SK-N-SH (cell line): Measurements from ENCODE around the gene RELN. TPM values are rescaled to one million over a fixed set of nuclear protein-coding genes. Genes with fewer than 3 reads are reported as not detected.

Experiments
- CTCF ChIA-PET: fragments of 300-600, 350-600 bp; formaldehyde crosslinking; extraction: SDS; loops from one replicate; lab custom pipeline; 2021; lab: Yijun Ruan, JAX
- POLR2A ChIA-PET: fragments of 350-600 bp; sonication (Branson Sonifier 250); formaldehyde crosslinking; extraction: SDS; loops from one replicate; lab custom pipeline; 2020; ENCODE audit warnings: antibody characterized with exemption, inconsistent platforms; lab: Yijun Ruan, JAX
- DNase-seq: peaks from one replicate; pipeline ENCODE4 v3.0.0; 2012
- H2AFZ ChIP-seq: fragments of 200-600 bp; sonication (generic); 2 replicates; pipeline ENCODE4 v1.8.1; 2016; ENCODE audit warnings: antibody characterized with exemption, mild to moderate bottlenecking, low read depth
- H3F3A ChIP-seq: fragments of 200-600 bp; sonication (generic); replicated peaks from 2 replicates; pipeline ENCODE3; 2016; ENCODE audit warnings: antibody characterized with exemption, mild to moderate bottlenecking; ENCODE audit not compliant: insufficient read depth
- H3K27ac ChIP-seq, 2 experiments: fragments of 200-500 bp in 1 of 2; fragments of 200-600 bp in 1 of 2; sonication (Bioruptor generic) in 1 of 2; sonication (generic), shearing (Covaris generic) in 1 of 2; 2 replicates each; pipeline versions ENCODE4 v1.5.1 to v1.6.1; 2014 to 2016; ENCODE audit warnings: low read depth in 2 of 2, inconsistent platforms in 1 of 2, low read length in 1 of 2, mild to moderate bottlenecking in 1 of 2, mixed read lengths in 1 of 2
- H3K27me3 ChIP-seq: fragments of 200-600 bp; sonication (generic), shearing (Covaris generic); 2 replicates; pipeline ENCODE4 v1.6.1; 2016; ENCODE audit warnings: mixed run types; ENCODE audit not compliant: insufficient read depth
- H3K36me3 ChIP-seq, 2 experiments: fragments of 200-500 bp in 1 of 2; fragments of 200-600 bp in 1 of 2; sonication (Bioruptor generic) in 1 of 2; sonication (generic) in 1 of 2; replicated peaks in 1 of 2; 2 replicates each; pipeline versions ENCODE3 to v1.5.1; 2014 to 2016; ENCODE audit warnings: low read length in 1 of 2, mild to moderate bottlenecking in 1 of 2; ENCODE audit not compliant: insufficient read depth in 2 of 2, control insufficient read depth in 1 of 2
- H3K4me1 ChIP-seq, 2 experiments: fragments of 200-500 bp in 1 of 2; fragments of 200-600 bp in 1 of 2; sonication (Bioruptor generic) in 1 of 2; sonication (generic), shearing (Covaris generic) in 1 of 2; 2 replicates each; pipeline versions ENCODE4 v1.5.1 to v1.6.1; 2014 to 2016; ENCODE audit warnings: low read depth in 1 of 2, low read length in 1 of 2, mixed run types in 1 of 2; ENCODE audit not compliant: insufficient read depth in 2 of 2, control insufficient read depth in 1 of 2
- H3K4me2 ChIP-seq: fragments of 200-600 bp; sonication (generic), shearing (Covaris generic); 2 replicates; pipeline ENCODE4 v1.6.1; 2017; ENCODE audit warnings: mixed run types
- H3K4me3 ChIP-seq, 2 experiments: fragments of 200-500 bp in 1 of 2; fragments of 200-600 bp in 1 of 2; sonication (Bioruptor generic) in 1 of 2; sonication (generic), shearing (Covaris generic) in 1 of 2; 2 replicates each; pipeline versions ENCODE4 v1.5.1 to v1.8.1; 2014 to 2016; ENCODE audit warnings: low read depth in 2 of 2, inconsistent platforms in 1 of 2, low read length in 1 of 2, mild to moderate bottlenecking in 1 of 2, mixed read lengths in 1 of 2, moderate library complexity in 1 of 2
- H3K79me2 ChIP-seq: fragments of 200-600 bp; sonication (generic); 2 replicates; pipeline ENCODE4 v1.8.1; 2017; ENCODE audit warnings: mild to moderate bottlenecking; ENCODE audit not compliant: insufficient read depth
- H3K9ac ChIP-seq: fragments of 200-600 bp; sonication (generic); 2 replicates; pipeline ENCODE4 v1.6.1; 2017; ENCODE audit warnings: mixed run types
- H3K9me2 ChIP-seq: fragments of 200-600 bp; sonication (generic); 2 replicates; pipeline ENCODE4 v1.6.1; 2017; ENCODE audit warnings: mixed run types
- H3K9me3 ChIP-seq: fragments of 200-600 bp; sonication (generic); 2 replicates; pipeline ENCODE4 v1.6.1; 2017; ENCODE audit warnings: mixed run types, mild to moderate bottlenecking, moderate library complexity
- H4K20me1 ChIP-seq: fragments of 200-600 bp; sonication (generic); 2 replicates; pipeline ENCODE4 v1.6.1; 2017; ENCODE audit warnings: mild to moderate bottlenecking, mixed run types; ENCODE audit not compliant: insufficient read depth
- CHD2 ChIP-seq: fragments of 150-350 bp; IDR thresholded peaks from 2 replicates; pipeline ENCODE4 v1.6.1; 2018; ENCODE audit warnings: low read length; ENCODE audit not compliant: partially characterized antibody
- EP300 ChIP-seq, 2 experiments: IDR thresholded peaks; 2 replicates each; pipeline versions ENCODE4 v1.4.0 to v1.6.1; 2012; ENCODE audit warnings: borderline replicate concordance in 1 of 2, low read depth in 1 of 2, low read length in 1 of 2
- EZH2phosphoT487 ChIP-seq: fragments of 200-600 bp; sonication (generic); IDR thresholded peaks from 2 replicates; pipeline ENCODE4 v1.6.1; 2017; ENCODE audit warnings: low read depth, mixed run types, mild to moderate bottlenecking, antibody characterized with exemption, moderate library complexity, borderline replicate concordance
- FOXJ3 ChIP-seq: sonication (generic); formaldehyde crosslinking; IDR thresholded peaks from 2 replicates; pipeline ENCODE4 v1.5.1; 2020; ENCODE audit warnings: mild to moderate bottlenecking, missing genetic modification reagents
- GATA2 ChIP-seq: sonication (generic); formaldehyde crosslinking; IDR thresholded peaks from 2 replicates; pipeline ENCODE4 v1.5.0; 2020; ENCODE audit warnings: mild to moderate bottlenecking, missing genetic modification reagents
- JUND ChIP-seq: IDR thresholded peaks from 2 replicates; pipeline ENCODE4 v1.4.0; 2012
- NRF1 ChIP-seq: IDR thresholded peaks from 2 replicates; pipeline ENCODE4 v1.6.1; 2012; ENCODE audit warnings: low read depth, mild to moderate bottlenecking, low read length
- POLR2AphosphoS5 ChIP-seq: IDR thresholded peaks from 2 replicates; pipeline ENCODE4 v1.6.1; 2012; ENCODE audit warnings: low read depth, low read length
- RFX5 ChIP-seq: IDR thresholded peaks from 2 replicates; pipeline ENCODE4 v1.6.1; 2012; ENCODE audit warnings: mild to moderate bottlenecking, improper control_type of control experiment, low read length
- RXRA ChIP-seq: IDR thresholded peaks from 2 replicates; pipeline ENCODE4 v1.4.0; 2012; ENCODE audit warnings: low read depth, mild to moderate bottlenecking, borderline replicate concordance
- SIN3A ChIP-seq: IDR thresholded peaks from 2 replicates; pipeline ENCODE4 v1.6.1; 2012; ENCODE audit warnings: low read depth, mild to moderate bottlenecking, low read length, moderate library complexity, borderline replicate concordance
- TAF1 ChIP-seq: IDR thresholded peaks from 2 replicates; pipeline ENCODE4 v1.6.1; 2012; ENCODE audit warnings: low read depth, mild to moderate bottlenecking, low read length, moderate library complexity, borderline replicate concordance
- TCF12 ChIP-seq: IDR thresholded peaks from 2 replicates; pipeline ENCODE4 v1.4.0; 2012
- TEAD4 ChIP-seq: IDR thresholded peaks from 2 replicates; pipeline ENCODE4 v1.4.0; 2012; ENCODE audit warnings: mild to moderate bottlenecking, borderline replicate concordance; ENCODE audit not compliant: insufficient read depth
- YY1 ChIP-seq: IDR thresholded peaks from 2 replicates; pipeline ENCODE4 v1.4.0; 2012; ENCODE audit warnings: low read depth, mild to moderate bottlenecking
- WGBS: methylation state at CpG from one replicate; pipeline ENCODE4 v1.1.6; 2017; ENCODE audit warnings: low lambda C conversion rate; 5-methylcytosine and 5-hydroxymethylcytosine counted together
- polyA plus RNA-seq, 3 experiments: library from polyadenylated mRNA; depleted of rRNA; stranded (reverse); fragments of >200 nt; gene quantifications; 2 replicates each; pipeline ENCODE4 v1.2.3, GENCODE V29; 2012
- TF ChIP-seq, protein P1 (sequence below): IDR thresholded peaks from 2 replicates; pipeline ENCODE4; 2012
- TF ChIP-seq, protein P2 (sequence below): fragments of 150-350 bp; IDR thresholded peaks from 2 replicates; pipeline ENCODE4 v1.6.1; 2016; ENCODE audit warnings: mild to moderate bottlenecking, low read depth, low read length
- TF ChIP-seq, protein P3 (sequence below): IDR thresholded peaks from 2 replicates; pipeline ENCODE4 v1.4.0; 2012; ENCODE audit warnings: low read depth
- TF ChIP-seq, protein P4 (sequence below): IDR thresholded peaks from 2 replicates; pipeline ENCODE4 v1.6.1; 2012; ENCODE audit warnings: mild to moderate bottlenecking, low read depth, low read length, moderate library complexity
- TF ChIP-seq, protein P5 (sequence below): fragments of 150-350 bp; IDR thresholded peaks from 2 replicates; pipeline ENCODE4 v1.6.1; 2017; ENCODE audit warnings: antibody characterized with exemption, low read length, low read depth, borderline replicate concordance

RELN gene
- polyA plus RNA-seq, 1 of the 3 experiments (the other 2 are of a cell fraction), result 0.02 TPM

DNA sequence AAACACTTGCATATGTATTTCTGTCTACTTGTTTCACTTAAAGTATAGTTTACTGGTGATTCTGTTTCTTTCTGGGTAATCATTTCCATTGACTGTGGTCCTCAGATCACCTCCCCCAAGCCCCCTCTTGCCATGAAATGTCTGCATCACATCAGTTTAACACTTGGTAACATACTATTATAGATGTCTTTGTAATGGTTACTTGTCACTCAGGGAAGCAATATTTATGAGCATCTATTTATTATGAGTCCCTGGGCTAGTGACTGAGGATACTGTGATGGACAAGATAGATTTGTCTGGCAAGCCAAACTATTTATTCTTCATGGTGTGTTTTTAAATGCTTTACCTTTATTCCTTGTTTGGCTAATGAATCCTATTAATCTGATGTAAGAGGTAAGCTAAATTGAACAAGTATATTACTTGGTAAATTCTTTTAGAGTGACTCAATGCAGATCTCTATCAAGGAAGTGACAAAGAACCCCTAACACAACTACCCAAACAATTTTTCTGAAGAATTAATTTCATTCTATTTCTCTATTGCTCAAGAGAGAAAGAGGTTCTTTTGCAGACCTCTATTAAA lies 270.9 kb downstream of the RELN start (continued):
- TF ChIP-seq, protein P1, sequence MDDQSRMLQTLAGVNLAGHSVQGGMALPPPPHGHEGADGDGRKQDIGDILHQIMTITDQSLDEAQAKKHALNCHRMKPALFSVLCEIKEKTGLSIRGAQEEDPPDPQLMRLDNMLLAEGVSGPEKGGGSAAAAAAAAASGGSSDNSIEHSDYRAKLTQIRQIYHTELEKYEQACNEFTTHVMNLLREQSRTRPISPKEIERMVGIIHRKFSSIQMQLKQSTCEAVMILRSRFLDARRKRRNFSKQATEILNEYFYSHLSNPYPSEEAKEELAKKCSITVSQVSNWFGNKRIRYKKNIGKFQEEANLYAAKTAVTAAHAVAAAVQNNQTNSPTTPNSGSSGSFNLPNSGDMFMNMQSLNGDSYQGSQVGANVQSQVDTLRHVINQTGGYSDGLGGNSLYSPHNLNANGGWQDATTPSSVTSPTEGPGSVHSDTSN, result peak; percentile 29; the same call in 1 of the 2 replicates
- no peak for TF ChIP-seq POLR2AphosphoS5
- no peak for TF ChIP-seq NRF1
- no peak for TF ChIP-seq FOXJ3
- TF ChIP-seq, protein P2, sequence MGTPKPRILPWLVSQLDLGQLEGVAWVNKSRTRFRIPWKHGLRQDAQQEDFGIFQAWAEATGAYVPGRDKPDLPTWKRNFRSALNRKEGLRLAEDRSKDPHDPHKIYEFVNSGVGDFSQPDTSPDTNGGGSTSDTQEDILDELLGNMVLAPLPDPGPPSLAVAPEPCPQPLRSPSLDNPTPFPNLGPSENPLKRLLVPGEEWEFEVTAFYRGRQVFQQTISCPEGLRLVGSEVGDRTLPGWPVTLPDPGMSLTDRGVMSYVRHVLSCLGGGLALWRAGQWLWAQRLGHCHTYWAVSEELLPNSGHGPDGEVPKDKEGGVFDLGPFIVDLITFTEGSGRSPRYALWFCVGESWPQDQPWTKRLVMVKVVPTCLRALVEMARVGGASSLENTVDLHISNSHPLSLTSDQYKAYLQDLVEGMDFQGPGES, result no peak
- TF ChIP-seq TEAD4, result peak; percentile 47; the same call in 1 of the 2 replicates
- TF ChIP-seq, protein P3, sequence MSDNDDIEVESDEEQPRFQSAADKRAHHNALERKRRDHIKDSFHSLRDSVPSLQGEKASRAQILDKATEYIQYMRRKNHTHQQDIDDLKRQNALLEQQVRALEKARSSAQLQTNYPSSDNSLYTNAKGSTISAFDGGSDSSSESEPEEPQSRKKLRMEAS, result no peak
- no peak for TF ChIP-seq RXRA
- TF ChIP-seq, all 33 proteins: peak for 6

DNA sequence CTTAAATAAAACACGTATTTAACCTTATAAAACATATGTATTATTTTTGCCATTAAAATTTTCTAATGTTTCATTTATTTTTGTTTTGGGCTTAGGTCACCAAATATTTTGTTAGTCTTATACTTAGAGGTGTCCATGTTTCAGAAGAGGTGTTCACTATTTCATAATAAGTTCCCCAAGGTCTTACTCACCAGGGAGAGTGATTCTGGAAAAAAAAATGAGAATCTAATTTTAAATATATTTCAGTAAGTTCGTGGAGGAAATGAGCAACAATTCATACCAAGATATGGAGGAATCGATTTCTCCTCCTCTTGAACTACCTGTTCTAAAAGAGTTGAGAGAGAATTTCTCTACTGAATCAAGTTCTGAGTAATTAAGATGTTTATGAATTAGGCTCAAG lies 271.9 kb downstream of the RELN start:
- H3K27me3 ChIP-seq, result no peaks in the 10 kb centered on the region
- no peaks in the 10 kb centered on the region for H3K9me2 ChIP-seq
- DNase-seq, result no peak
- H3F3A ChIP-seq, result peaks cover 24% of the 10 kb centered on the region
- peak overlapping the region; percentile 7; the same call in 1 of the 2 replicates for H3K9ac ChIP-seq
- H2AFZ ChIP-seq, result peak overlapping the region; percentile 52
- no peaks in the 10 kb centered on the region for H3K36me3 ChIP-seq
- H3K4me2 ChIP-seq, result no peak overlapping the region
- ChIA-PET CTCF (no interaction called here), POLR2A (no interaction called here)
- H3K79me2 ChIP-seq, result no peaks in the 10 kb centered on the region
- H3K27ac ChIP-seq, result peak overlapping the region in 1 of 2 experiments; percentile 69; a peak in 2 of 4 replicates
- H3K9me3 ChIP-seq, result no peaks in the 10 kb centered on the region
- TF ChIP-seq YY1, result no peak
- no peak for TF ChIP-seq EP300 (IDR thresholded peaks at IDR 0.05; ENCODE audit: borderline replicate concordance in 1 of 2, low read depth in 1 of 2, low read length in 1 of 2)
- no peak for TF ChIP-seq CHD2
- TF ChIP-seq NRF1, result no peak
- TF ChIP-seq, protein P2, result no peak
- no peak for TF ChIP-seq FOXJ3
- TF ChIP-seq, protein P4, sequence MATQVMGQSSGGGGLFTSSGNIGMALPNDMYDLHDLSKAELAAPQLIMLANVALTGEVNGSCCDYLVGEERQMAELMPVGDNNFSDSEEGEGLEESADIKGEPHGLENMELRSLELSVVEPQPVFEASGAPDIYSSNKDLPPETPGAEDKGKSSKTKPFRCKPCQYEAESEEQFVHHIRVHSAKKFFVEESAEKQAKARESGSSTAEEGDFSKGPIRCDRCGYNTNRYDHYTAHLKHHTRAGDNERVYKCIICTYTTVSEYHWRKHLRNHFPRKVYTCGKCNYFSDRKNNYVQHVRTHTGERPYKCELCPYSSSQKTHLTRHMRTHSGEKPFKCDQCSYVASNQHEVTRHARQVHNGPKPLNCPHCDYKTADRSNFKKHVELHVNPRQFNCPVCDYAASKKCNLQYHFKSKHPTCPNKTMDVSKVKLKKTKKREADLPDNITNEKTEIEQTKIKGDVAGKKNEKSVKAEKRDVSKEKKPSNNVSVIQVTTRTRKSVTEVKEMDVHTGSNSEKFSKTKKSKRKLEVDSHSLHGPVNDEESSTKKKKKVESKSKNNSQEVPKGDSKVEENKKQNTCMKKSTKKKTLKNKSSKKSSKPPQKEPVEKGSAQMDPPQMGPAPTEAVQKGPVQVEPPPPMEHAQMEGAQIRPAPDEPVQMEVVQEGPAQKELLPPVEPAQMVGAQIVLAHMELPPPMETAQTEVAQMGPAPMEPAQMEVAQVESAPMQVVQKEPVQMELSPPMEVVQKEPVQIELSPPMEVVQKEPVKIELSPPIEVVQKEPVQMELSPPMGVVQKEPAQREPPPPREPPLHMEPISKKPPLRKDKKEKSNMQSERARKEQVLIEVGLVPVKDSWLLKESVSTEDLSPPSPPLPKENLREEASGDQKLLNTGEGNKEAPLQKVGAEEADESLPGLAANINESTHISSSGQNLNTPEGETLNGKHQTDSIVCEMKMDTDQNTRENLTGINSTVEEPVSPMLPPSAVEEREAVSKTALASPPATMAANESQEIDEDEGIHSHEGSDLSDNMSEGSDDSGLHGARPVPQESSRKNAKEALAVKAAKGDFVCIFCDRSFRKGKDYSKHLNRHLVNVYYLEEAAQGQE, result no peak
- TF ChIP-seq GATA2, result no peak
- TF ChIP-seq SIN3A, result no peak
- TF ChIP-seq, protein P5, sequence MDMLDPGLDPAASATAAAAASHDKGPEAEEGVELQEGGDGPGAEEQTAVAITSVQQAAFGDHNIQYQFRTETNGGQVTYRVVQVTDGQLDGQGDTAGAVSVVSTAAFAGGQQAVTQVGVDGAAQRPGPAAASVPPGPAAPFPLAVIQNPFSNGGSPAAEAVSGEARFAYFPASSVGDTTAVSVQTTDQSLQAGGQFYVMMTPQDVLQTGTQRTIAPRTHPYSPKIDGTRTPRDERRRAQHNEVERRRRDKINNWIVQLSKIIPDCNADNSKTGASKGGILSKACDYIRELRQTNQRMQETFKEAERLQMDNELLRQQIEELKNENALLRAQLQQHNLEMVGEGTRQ, result no peak
- TF ChIP-seq EZH2phosphoT487, result no peak
- TF ChIP-seq RFX5, result no peak
- no peak for TF ChIP-seq JUND
- TF ChIP-seq TCF12, result no peak
- TF ChIP-seq TAF1, result no peak
- no peak overlapping the region for H3K4me3 ChIP-seq
- H4K20me1 ChIP-seq, result no peaks in the 10 kb centered on the region
- whole genome bisulfite sequencing, result 45% methylated on average over 3 of the region's 3 CpGs
- H3K4me1 ChIP-seq, result peaks cover 23 to 26% of the 10 kb centered on the region in 2 experiments
